H1 (cell line): Measurements from ENCODE around the gene BTBD9. TPM values are rescaled to one million over a fixed set of nuclear protein-coding genes. Genes with fewer than 3 reads are reported as not detected.
A peak's percentile ranks its signal among the peaks of the same experiment; 100 is the strongest.

Experiments used
- CTCF ChIA-PET: fragments of 300-600 bp; sonication (Branson Sonifier 250); formaldehyde crosslinking; loops from one replicate; lab custom pipeline; 2021; ENCODE audit not compliant: partially characterized antibody; lab: Charles Lee
- POLR2A ChIA-PET: fragments of 300-600 bp; sonication (Branson Sonifier 250); formaldehyde crosslinking; loops from one replicate; lab custom pipeline; 2021; ENCODE audit warnings: inconsistent platforms; ENCODE audit not compliant: partially characterized antibody; lab: Charles Lee
- DNase-seq, 2 experiments: peaks; one replicate each; pipeline versions ENCODE4 v3.0.0 to v3.0.0-alpha.2; 2010 to 2022; ENCODE audit warnings: low spot score in 2 of 2, low read depth in 1 of 2, mixed read lengths in 1 of 2
- FAIRE-seq: peaks from 2 replicates; lab custom pipeline; 2011; peaks lifted over from hg19 to GRCh38; lab: Jason Lieb, UNC
- H2AFZ ChIP-seq: 2 replicates; pipeline ENCODE4 v1.8.1; 2012; ENCODE audit warnings: low read length, inconsistent platforms
- H2AK5ac ChIP-seq: 2 replicates; pipeline ENCODE4 v1.6.1; 2013; ENCODE audit warnings: low read depth, low read length
- H2BK120ac ChIP-seq: replicated peaks from 2 replicates; pipeline ENCODE3; 2013; ENCODE audit warnings: low read depth, low read length, inconsistent platforms
- H2BK12ac ChIP-seq: 2 replicates; pipeline ENCODE4 v1.6.1; 2013; ENCODE audit warnings: low read depth, low read length
- H2BK15ac ChIP-seq: 2 replicates; pipeline ENCODE4 v1.6.1; 2013; ENCODE audit warnings: low read length
- H2BK20ac ChIP-seq: 2 replicates; pipeline ENCODE4 v1.6.1; 2013; ENCODE audit warnings: low read length
- H2BK5ac ChIP-seq: 2 replicates; pipeline ENCODE4 v1.6.1; 2013; ENCODE audit warnings: low read depth, low read length
- H3K14ac ChIP-seq: 2 replicates; pipeline ENCODE4 v1.6.1; 2013; ENCODE audit warnings: inconsistent platforms; ENCODE audit not compliant: insufficient read length
- H3K18ac ChIP-seq: 2 replicates; pipeline ENCODE4 v1.6.1; 2013; ENCODE audit warnings: low read length; ENCODE audit errors: extremely low read depth
- H3K23ac ChIP-seq: 2 replicates; pipeline ENCODE4 v1.6.1; 2013; ENCODE audit warnings: inconsistent platforms; ENCODE audit not compliant: insufficient read length
- H3K23me2 ChIP-seq: 2 replicates; pipeline ENCODE4 v1.6.1; 2013; ENCODE audit warnings: low read depth, low read length
- H3K27ac ChIP-seq: 2 replicates; pipeline ENCODE4 v1.6.1; 2011; ENCODE audit warnings: low read depth, low read length, inconsistent platforms
- H3K27me3 ChIP-seq, 4 experiments: replicated peaks in 1 of 4; 1 replicate in 1 of 4; 2 replicates in 3 of 4; pipeline versions ENCODE4 v1.6.1 to v1.8.1; 2011 to 2013; ENCODE audit warnings: low read length in 3 of 4, mild to moderate bottlenecking in 3 of 4, inconsistent platforms in 2 of 4, mixed read lengths in 2 of 4, moderate library complexity in 1 of 4; ENCODE audit not compliant: control insufficient read depth in 3 of 4, insufficient read depth in 3 of 4; ENCODE audit errors: extremely low read depth in 1 of 4
- H3K36me3 ChIP-seq, 4 experiments: 2 replicates each; pipeline versions ENCODE4 v1.6.1 to v1.8.1; 2011 to 2013; ENCODE audit warnings: mild to moderate bottlenecking in 4 of 4, low read length in 3 of 4, moderate library complexity in 2 of 4, control low read depth in 1 of 4, inconsistent platforms in 1 of 4; ENCODE audit not compliant: insufficient read depth in 4 of 4, control insufficient read depth in 2 of 4
- H3K4ac ChIP-seq: replicated peaks from 2 replicates; pipeline ENCODE3; 2013; ENCODE audit warnings: low read length, low read depth, mixed read lengths, inconsistent platforms; ENCODE audit not compliant: insufficient read length
- H3K4me1 ChIP-seq, 4 experiments: replicated peaks in 1 of 4; 1 replicate in 1 of 4; 2 replicates in 3 of 4; pipeline versions ENCODE4 v1.6.1 to v1.8.1; 2011 to 2013; ENCODE audit warnings: low read length in 3 of 4, inconsistent platforms in 2 of 4, mixed read lengths in 1 of 4; ENCODE audit not compliant: insufficient read depth in 4 of 4, control insufficient read depth in 3 of 4
- H3K4me2 ChIP-seq, 2 experiments: 2 replicates each; pipeline versions ENCODE4 v1.6.1 to v1.8.1; 2011 to 2013; ENCODE audit warnings: low read depth in 2 of 2, low read length in 2 of 2, control low read depth in 1 of 2, inconsistent platforms in 1 of 2, mild to moderate bottlenecking in 1 of 2; ENCODE audit not compliant: insufficient read depth in 1 of 2
- H3K4me3 ChIP-seq, 4 experiments: fragments of 200-600, 300-600 bp in 1 of 4; sonication (generic), shearing (Covaris generic), sonication (Bioruptor Twin) in 1 of 4; 2 replicates each; pipeline versions ENCODE4 v1.5.1 to v1.8.1; 2011 to 2016; ENCODE audit warnings: low read length in 4 of 4, low read depth in 3 of 4, control low read depth in 2 of 4, inconsistent platforms in 2 of 4, mild to moderate bottlenecking in 2 of 4, mixed read lengths in 1 of 4, moderate library complexity in 1 of 4; ENCODE audit not compliant: insufficient read depth in 2 of 4; ENCODE audit errors: extremely low read depth in 1 of 4
- H3K56ac ChIP-seq: replicated peaks from 2 replicates; pipeline ENCODE3; 2013; ENCODE audit warnings: low read depth, mild to moderate bottlenecking, mixed read lengths, low read length, inconsistent platforms; ENCODE audit not compliant: insufficient read length
- H3K79me1 ChIP-seq: 2 replicates; pipeline ENCODE4 v1.6.1; 2013; ENCODE audit warnings: low read depth, low read length, control low read depth
- H3K79me2 ChIP-seq, 2 experiments: 2 replicates each; pipeline versions ENCODE4 v1.6.1 to v1.8.1; 2012 to 2013; ENCODE audit warnings: low read length in 2 of 2, mild to moderate bottlenecking in 2 of 2, inconsistent platforms in 1 of 2; ENCODE audit not compliant: insufficient read depth in 2 of 2, control insufficient read depth in 1 of 2
- H3K9ac ChIP-seq, 4 experiments: replicated peaks in 1 of 4; 1 replicate in 1 of 4; 2 replicates in 3 of 4; pipeline versions ENCODE4 v1.6.1 to v1.8.1; 2011 to 2013; ENCODE audit warnings: low read depth in 3 of 4, low read length in 3 of 4, control low read depth in 2 of 4, mild to moderate bottlenecking in 2 of 4, moderate library complexity in 2 of 4, inconsistent platforms in 1 of 4; ENCODE audit errors: extremely low read depth in 1 of 4
- H3K9me3 ChIP-seq, 2 experiments: 2 replicates each; pipeline versions ENCODE4 v1.6.1 to v1.8.1; 2012 to 2013; ENCODE audit warnings: mild to moderate bottlenecking in 2 of 2, moderate library complexity in 2 of 2, control low read depth in 1 of 2, inconsistent platforms in 1 of 2, low read depth in 1 of 2, low read length in 1 of 2, mixed read lengths in 1 of 2; ENCODE audit not compliant: insufficient read depth in 2 of 2
- H4K20me1 ChIP-seq, 2 experiments: replicated peaks in 1 of 2; 2 replicates each; pipeline versions ENCODE3 to v1.8.1; 2011 to 2013; ENCODE audit warnings: inconsistent platforms in 2 of 2, low read length in 2 of 2, mild to moderate bottlenecking in 1 of 2; ENCODE audit not compliant: insufficient read depth in 2 of 2, control insufficient read depth in 1 of 2
- H4K5ac ChIP-seq: 2 replicates; pipeline ENCODE4 v1.6.1; 2013; ENCODE audit warnings: low read length, low read depth, mixed read lengths, inconsistent platforms; ENCODE audit not compliant: insufficient read length
- H4K8ac ChIP-seq: 2 replicates; pipeline ENCODE4 v1.8.0; 2013; ENCODE audit warnings: mild to moderate bottlenecking, moderate library complexity, low read length, inconsistent platforms; ENCODE audit not compliant: insufficient read depth; ENCODE audit errors: extremely low read depth
- H4K91ac ChIP-seq: replicated peaks from 2 replicates; pipeline ENCODE3; 2013; ENCODE audit warnings: low read length, mixed read lengths, inconsistent platforms; ENCODE audit not compliant: insufficient read length
- GABPA ChIP-seq: IDR thresholded peaks from 2 replicates; pipeline ENCODE4 v1.6.1; 2011; ENCODE audit warnings: mild to moderate bottlenecking, low read length, moderate library complexity, borderline replicate concordance; ENCODE audit not compliant: insufficient read depth
- SIRT6 ChIP-seq: IDR thresholded peaks from one replicate; pipeline ENCODE4 v1.7.1; 2012; ENCODE audit warnings: low read length, inconsistent platforms
- SIX5 ChIP-seq: IDR thresholded peaks from 2 replicates; pipeline ENCODE4 v1.6.1; 2011; ENCODE audit warnings: mild to moderate bottlenecking, low read depth, low read length
- YY1 ChIP-seq: IDR thresholded peaks from 2 replicates; pipeline ENCODE4 v1.6.1; 2011; ENCODE audit warnings: low read depth, mild to moderate bottlenecking, low read length
- ZNF274 ChIP-seq: IDR thresholded peaks from 2 replicates; pipeline ENCODE4 v1.7.0; 2012; ENCODE audit warnings: low read length, borderline replicate concordance; ENCODE audit errors: extremely low read depth
- WGBS, 2 experiments: shearing (Covaris generic) in 1 of 2; methylation state at CpG; one replicate each; pipeline versions ENCODE4 v1.1.6 to v1.1.7; 2013 to 2015; ENCODE audit warnings: low lambda C conversion rate in 2 of 2, mixed read lengths in 2 of 2, inconsistent platforms in 1 of 2, low coverage in 1 of 2, missing lambda C conversion rate in 1 of 2; ENCODE audit not compliant: insufficient replicate concordance in 2 of 2, insufficient coverage in 1 of 2, insufficient read length in 1 of 2; ENCODE audit errors: extremely low coverage in 1 of 2, missing lambda C conversion rate in 1 of 2; 5-methylcytosine and 5-hydroxymethylcytosine counted together
- polyA plus RNA-seq, 7 experiments: library from polyadenylated mRNA; depleted of rRNA in 3 of 7; stranded (reverse) in 5 of 7; unstranded in 2 of 7; fragments of >200 nt in 5 of 7; fragments of 200-250 nt in 2 of 7; gene quantifications; 1 replicate in 5 of 7; 2 replicates in 1 of 7; 4 replicates in 1 of 7; pipeline versions ENCODE4 v1.2.1 to v1.2.3, GENCODE V29; 2011 to 2013; ENCODE audit warnings: missing spikeins in 2 of 7, mixed read lengths in 2 of 7
- total RNA-seq: library from RNA; stranded (reverse); fragmentation: NEBNext Ultra II Directional; extraction: Animal tissue kit (Norgen Biotek cat#: 25700); gene quantifications from 2 replicates; pipeline ENCODE4 v1.2.1, GENCODE V29; 2021

The BTBD9 gene
- total and polyA plus RNA-seq, 2 of the 8 experiments (the other 6 are each of a cell fraction or from before 2014, with no cell fraction given), result 0.92 to 4.1 TPM

DNA sequence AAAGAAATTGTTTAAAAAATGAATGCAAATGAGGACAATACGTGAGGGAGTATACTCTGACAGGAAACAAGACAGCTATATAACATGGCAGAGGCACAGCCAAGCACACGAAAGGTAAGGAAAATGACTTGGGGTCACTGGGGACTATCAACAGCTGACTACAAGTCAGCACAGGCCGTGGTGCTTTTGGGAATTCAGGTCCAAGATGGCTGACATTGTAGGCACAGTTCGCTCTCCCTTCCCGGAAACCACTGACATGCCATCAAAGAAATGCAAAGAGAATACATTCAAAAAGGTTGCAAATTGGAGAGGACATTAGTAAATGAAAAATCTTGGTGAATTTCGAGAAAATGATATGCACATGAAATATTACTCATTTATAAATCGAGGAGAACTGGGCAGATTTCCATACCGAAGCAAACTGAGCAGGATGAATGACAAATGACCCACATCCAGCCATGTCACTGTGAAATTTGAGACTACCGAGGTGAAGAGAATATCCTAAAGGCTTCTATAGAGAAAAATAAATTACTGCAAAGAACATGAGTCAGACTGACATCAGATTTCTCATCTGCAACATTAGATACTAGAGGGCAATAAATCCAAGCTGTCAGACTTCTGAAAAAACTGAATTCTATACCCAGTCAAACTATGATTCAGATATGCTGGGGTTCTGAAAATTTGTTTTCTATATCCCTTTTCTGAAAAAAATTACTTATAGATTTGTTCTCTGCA, 391.1 kb downstream of the BTBD9 start:
- CTCF ChIA-PET, result interaction anchor here (0.6 kb wide), 1 partner anchor 243 kb away, joined by 3 read pairs; no protein-coding TSS in a partner anchor
- no peak for TF ChIP-seq ZNF274
- TF ChIP-seq SIX5, result no peak
- TF ChIP-seq SIRT6, result no peak
- no peak for TF ChIP-seq GABPA
- peak; percentile 70; the same call in 1 of the 2 replicates for TF ChIP-seq YY1

More for the DNA sequence above, 391.1 kb downstream of the BTBD9 start:
- no peak overlapping the region for H3K23ac ChIP-seq
- H2BK20ac ChIP-seq, result no peak overlapping the region
- H3K18ac ChIP-seq, result 0 out of 2 replicates have a peak overlapping the region, but pooled peaks have one; percentile 2
- no peak overlapping the region for H2BK12ac ChIP-seq
- no peak for DNase-seq
- no peaks in the 10 kb centered on the region for H3K9me3 ChIP-seq
- no peak overlapping the region for H2BK15ac ChIP-seq
- H4K91ac ChIP-seq, result no peak overlapping the region
- H4K8ac ChIP-seq, result no peak overlapping the region
- H3K79me1 ChIP-seq, result no peaks in the 10 kb centered on the region
- no peak overlapping the region for H2BK120ac ChIP-seq
- H3K9ac ChIP-seq, result no peak overlapping the region
- no peak overlapping the region for H3K27ac ChIP-seq
- 90% methylated on average over 9 of the region's 9 CpGs; no CpG with 5 or more reads in 1 of the 2 experiments for WGBS, 2 experiments
- no peaks in the 10 kb centered on the region for H3K36me3 ChIP-seq
- no peak overlapping the region for H3K4ac ChIP-seq
- POLR2A ChIA-PET, result no interaction called here
- no peaks in the 10 kb centered on the region for H3K23me2 ChIP-seq
- 0 out of 7 replicates have a peak, but pooled peaks cover 0 to 2% (median 0%) of the 10 kb centered on the region in 4 experiments for H3K4me1 ChIP-seq
- H3K4me2 ChIP-seq, result no peak overlapping the region
- no peaks in the 10 kb centered on the region for H3K79me2 ChIP-seq
- FAIRE-seq, result no peak
- no peaks in the 10 kb centered on the region for H3K27me3 ChIP-seq
- no peaks in the 10 kb centered on the region for H4K20me1 ChIP-seq
- H4K5ac ChIP-seq, result no peak overlapping the region
- no peak overlapping the region for H3K56ac ChIP-seq
- H3K4me3 ChIP-seq, result no peak overlapping the region
- H2BK5ac ChIP-seq, result no peak overlapping the region
- no peak overlapping the region for H2AK5ac ChIP-seq
- no peak overlapping the region for H2AFZ ChIP-seq
- no peak overlapping the region for H3K14ac ChIP-seq
